ENCODE measurements around the gene HAUS8. TPM values are rescaled to one million over a fixed set of nuclear protein-coding genes. Genes with fewer than 3 reads are reported as not detected.
"Not testable (repeated sequence)": the region's sequence is repeated elsewhere in the genome, so short reads cannot be mapped to it uniquely, and the experiment has no call there.

The HAUS8 gene
- total and polyA plus RNA-seq, 2 of the 4 experiments (the other 2 are of a cell fraction): 3.4 to 14.2 TPM

DNA sequence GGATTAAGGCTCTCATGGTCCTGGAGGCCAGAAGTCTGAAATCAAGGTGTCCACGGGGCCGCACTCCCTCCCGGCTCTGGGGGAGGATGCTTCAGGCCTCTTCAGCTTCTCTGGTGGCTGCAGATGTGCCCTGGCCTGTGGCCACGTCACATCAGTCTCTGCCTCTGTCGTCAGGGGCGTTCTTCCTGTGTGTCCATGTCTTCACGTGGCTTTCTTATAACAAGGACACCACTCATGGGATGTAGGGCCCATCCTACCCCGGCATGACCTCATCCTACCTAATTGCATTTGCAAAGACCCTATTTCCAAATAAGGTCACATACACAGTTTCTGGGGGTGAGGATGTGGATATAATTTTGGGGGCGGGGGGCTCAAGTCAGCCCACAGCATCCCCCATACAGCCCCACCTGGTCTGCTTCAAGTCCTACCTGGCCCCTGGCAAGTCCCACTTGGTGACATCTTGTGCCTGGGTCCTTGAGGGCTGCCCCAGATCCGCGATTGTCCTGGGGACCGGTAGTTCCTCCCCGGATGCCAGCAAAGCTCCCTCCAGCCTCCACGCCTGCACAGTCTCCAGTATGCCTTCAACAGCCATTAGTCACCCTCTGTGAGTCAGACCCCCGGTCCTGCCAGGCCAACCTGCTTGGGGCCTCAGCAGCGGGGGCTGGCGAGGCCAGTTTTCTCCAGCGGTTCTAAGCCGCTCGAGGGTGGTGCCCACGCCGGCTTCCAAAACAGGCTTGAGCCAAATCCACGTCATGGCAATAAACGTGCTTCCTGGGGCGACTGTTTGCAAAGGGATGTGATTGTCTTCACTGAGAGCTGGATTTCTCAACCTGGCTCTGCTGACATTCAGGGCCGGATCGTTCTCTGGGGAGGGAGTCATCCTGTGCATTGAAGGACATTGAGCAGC is 32.5 kb upstream of the HAUS8 start (continued):
- TF ChIP-seq MAZ (IDR thresholded peaks at IDR 0.05; ENCODE audit: borderline replicate concordance, low read depth, low read length): peak; percentile 82; the same call in 1 of the 2 replicates
- TF ChIP-seq NFE2L2 (IDR thresholded peaks at IDR 0.05; ENCODE audit: low read depth, low read length): peak; percentile 42; the same call in 1 of the 2 replicates
- TF ChIP-seq SMC3 (IDR thresholded peaks at IDR 0.05; ENCODE audit: low read depth, low read length): peak; percentile 26; the same call in 1 of the 2 replicates

DNA sequence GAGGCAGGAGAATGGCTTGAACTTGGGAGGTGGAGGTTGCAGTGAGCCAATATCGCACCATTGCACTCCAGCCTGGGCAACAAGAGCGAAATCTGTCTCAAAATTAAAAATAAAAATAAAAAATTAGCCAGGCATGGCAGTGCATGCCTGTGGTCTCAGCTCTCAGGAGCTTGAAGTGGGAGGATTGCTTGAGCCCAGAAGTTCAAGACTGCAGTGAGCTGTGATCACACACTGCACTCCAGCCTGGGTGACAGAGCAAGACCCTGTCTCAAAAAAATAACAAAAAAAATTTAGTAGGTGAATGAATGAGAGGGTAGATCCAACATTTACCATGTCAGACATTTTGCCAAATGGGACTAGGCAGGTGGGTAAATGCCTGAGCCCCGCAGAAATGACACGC is 31.7 kb upstream of the HAUS8 start:
- DNase-seq: peak; percentile 26
- H3K4me2 ChIP-seq (ENCODE audit: low read depth, low read length): not testable (repeated sequence)

More for the DNA sequence above, 31.7 kb upstream of the HAUS8 start:
- ATAC-seq (ENCODE audit: low read depth); in situ Hi-C loops (cut with MboI; ENCODE audit: low sequenced_read_pairs); H3K9ac ChIP-seq (ENCODE audit: low read depth, low read length); BruUV-seq (replicated peaks); dilution Hi-C loops (cut with HindIII; ENCODE audit: low sequenced_read_pairs, unreplicated experiment); H2AFZ ChIP-seq (replicated peaks; ENCODE audit: low read length, poor library complexity); H3K9me3 ChIP-seq (ENCODE audit: control insufficient read depth, insufficient read depth, low read length); intact Hi-C loops (cut with micrococcal nuclease); H3K4me3 ChIP-seq (ENCODE audit: insufficient read depth, low read depth, low read length); H3K4me1 ChIP-seq (ENCODE audit: control insufficient read depth, insufficient read depth, low read length); H3K27me3 ChIP-seq (ENCODE audit: control insufficient read depth, insufficient read depth, low read length); POLR2A ChIA-PET (ENCODE audit: unreplicated experiment): not testable (repeated sequence)
- Histone ChIP-seq H3K9me1 (ENCODE audit: insufficient read depth, low read length) (peaks cover 21% of the 10 kb centered on the region), H2BK20ac (ENCODE audit: low read depth, low read length) (peak overlapping the region; percentile 95; the same call in 1 of the 2 replicates), H2AK5ac (ENCODE audit: low read depth, low read length) (peak overlapping the region; percentile 98), H2AK9ac (replicated peaks; ENCODE audit: low read depth, low read length, poor library complexity) (peak overlapping the region; percentile 98), H4K8ac (ENCODE audit: low read depth in 2 of 2, low read length in 2 of 2) (peak overlapping the region; percentile 93 to 95), H3K23ac (ENCODE audit: low read depth, low read length) (peak overlapping the region; percentile 96; the same call in 1 of the 2 replicates), H3K14ac (replicated peaks; ENCODE audit: low read depth, low read length) (peak overlapping the region; percentile 92; the same call in 1 of the 2 replicates), H2BK15ac (ENCODE audit: low read depth, low read length) (peak overlapping the region; percentile 98; the same call in 2 of the 3 replicates), H3K18ac (ENCODE audit: low read depth, low read length) (peak overlapping the region; percentile 35; the same call in 1 of the 2 replicates), H4K20me1 (ENCODE audit: insufficient read depth, low read length) (peaks cover 57% of the 10 kb centered on the region), H3K36me3 (ENCODE audit: control insufficient read depth, insufficient read depth, low read length) (peaks cover 53% of the 10 kb centered on the region), H2BK120ac (ENCODE audit: low read depth, low read length) (peak overlapping the region; percentile 96; the same call in 1 of the 2 replicates), H2BK5ac (ENCODE audit: low read depth, low read length, poor library complexity, severe bottlenecking) (peak overlapping the region; percentile 89), H4K91ac (ENCODE audit: insufficient read depth, low read depth, low read length) (peak overlapping the region; percentile 97), H3K27ac (ENCODE audit: insufficient read depth, low read length) (peak overlapping the region; percentile 86), H4K5ac (ENCODE audit: low read depth, low read length) (peak overlapping the region; percentile 33), H3K4ac (ENCODE audit: low read depth, low read length) (peak overlapping the region; percentile 92), H3K56ac (ENCODE audit: extremely low read depth, insufficient read depth, low read length) (peak overlapping the region; percentile 87), H3K79me1 (ENCODE audit: low read depth in 1 of 2, low read length in 2 of 2) (peaks cover 10 to 85% of the 10 kb centered on the region in 2 experiments; a peak in 3 of 4 replicates)
- WGBS, 2 experiments (ENCODE audit: extremely low coverage in 2 of 2, insufficient read length in 1 of 2): 100% methylated on average over 1 of the region's 4 CpGs; no CpG with 5 or more reads in 1 of the 2 experiments
- CTCF ChIA-PET: interaction anchor here (0.5 kb wide), 1 partner anchor 15 kb away, joined by 3 read pairs; no protein-coding TSS in a partner anchor
